Measurements from ENCODE around the gene ACTR2. TPM values are rescaled to one million over a fixed set of nuclear protein-coding genes. Genes with fewer than 3 reads are reported as not detected.

The ACTR2 gene
- total and polyA plus RNA-seq, 2 experiments from 2014 or later = 75.6 to 89.4 TPM

DNA sequence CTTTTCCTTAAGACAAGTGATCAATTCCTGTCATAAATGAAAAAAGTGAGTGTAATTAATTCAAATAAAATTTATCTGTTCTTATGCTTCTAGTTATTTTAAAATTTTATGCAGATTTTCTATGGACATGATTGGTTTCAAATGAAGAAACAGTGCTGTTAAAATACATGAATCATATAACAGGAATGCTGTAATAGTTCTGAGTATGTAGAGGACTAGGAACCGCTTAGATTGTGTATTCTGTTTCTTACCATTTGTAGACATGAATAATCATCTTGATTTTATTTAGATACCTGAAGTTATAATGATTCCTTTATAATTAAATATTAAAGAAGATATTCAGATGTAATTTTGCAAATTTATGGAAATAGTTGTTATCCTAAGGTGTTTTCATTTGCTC lies 3.5 kb downstream of the ACTR2 start:
- Histone ChIP-seq H3K4me3 (no peak overlapping the region), H2AFZ (no peak overlapping the region), H3K27me3 (no peaks in the 10 kb centered on the region), H3K36me3 (replicated peaks; ENCODE audit: insufficient read depth, low read depth) (no peaks in the 10 kb centered on the region), H3K27ac (peak overlapping the region; percentile 18), H3K4me1 (ENCODE audit: insufficient read depth) (peaks cover 14% of the 10 kb centered on the region), H3K79me2 (peaks cover 90% of the 10 kb centered on the region), H3K9me3 (ENCODE audit: low read depth) (no peaks in the 10 kb centered on the region), H3K9me2 (replicated peaks; ENCODE audit: insufficient read depth) (no peaks in the 10 kb centered on the region), H3K4me2 (peak overlapping the region; percentile 23), H4K20me1 (ENCODE audit: insufficient read depth, poor library complexity, severe bottlenecking) (peaks cover 57% of the 10 kb centered on the region)
- no peak for TF ChIP-seq EZH2phosphoT487 (IDR thresholded peaks at IDR 0.05; ENCODE audit: low read depth, severe bottlenecking, unreplicated experiment)
- TF ChIP-seq EZH2 (IDR thresholded peaks at IDR 0.05; ENCODE audit: borderline replicate concordance) = no peak
- no peak for TF ChIP-seq CTCF (IDR thresholded peaks at IDR 0.05; ENCODE audit: poor library complexity)
- 89% methylated on average over 1 of the region's 1 CpG for WGBS (ENCODE audit: low lambda C conversion rate, missing lambda C conversion rate)
- no peak for DNase-seq (ENCODE audit: low spot score)

DNA sequence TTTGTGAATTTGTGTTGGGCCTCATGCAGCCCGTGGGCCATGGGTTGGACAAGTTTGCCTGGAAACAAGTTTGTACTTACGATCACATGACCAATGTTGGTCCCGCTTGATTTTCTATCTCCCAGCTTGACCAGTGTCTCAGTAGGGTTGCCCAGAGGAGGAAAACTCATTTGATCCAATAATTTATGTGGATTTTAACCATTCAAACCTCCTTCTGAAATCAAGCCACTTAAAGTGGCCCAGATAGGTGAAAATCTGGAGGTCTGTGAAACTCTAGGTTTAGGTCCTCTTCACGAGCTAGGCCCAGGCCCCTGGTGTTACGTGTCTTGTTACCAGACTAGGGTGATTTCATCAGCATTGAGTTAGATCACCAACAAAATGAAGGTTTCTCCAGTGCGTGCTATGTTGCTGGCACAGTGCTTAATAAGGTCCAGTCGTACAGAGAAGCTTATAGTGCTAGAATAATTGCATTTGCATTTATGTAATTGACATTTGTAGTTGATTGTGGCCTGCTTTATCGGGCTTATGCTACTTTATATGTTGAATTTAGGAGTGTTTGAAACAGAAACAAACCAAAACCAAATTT lies 4.4 kb downstream of the ACTR2 start:
- Histone ChIP-seq H3K4me3 (no peak overlapping the region), H3K4me1 (ENCODE audit: insufficient read depth) (peaks cover 8% of the 10 kb centered on the region), H4K20me1 (ENCODE audit: insufficient read depth, poor library complexity, severe bottlenecking) (peaks cover 65% of the 10 kb centered on the region), H3K9me2 (replicated peaks; ENCODE audit: insufficient read depth) (no peaks in the 10 kb centered on the region), H3K27me3 (no peaks in the 10 kb centered on the region), H2AFZ (no peak overlapping the region), H3K36me3 (replicated peaks; ENCODE audit: insufficient read depth, low read depth) (no peaks in the 10 kb centered on the region), H3K79me2 (peaks cover 90% of the 10 kb centered on the region), H3K27ac (peak overlapping the region; percentile 33), H3K4me2 (no peak overlapping the region), H3K9me3 (ENCODE audit: low read depth) (no peaks in the 10 kb centered on the region)
- WGBS (ENCODE audit: low lambda C conversion rate, missing lambda C conversion rate) = 93% methylated on average over 8 of the region's 8 CpGs
- no peak for TF ChIP-seq CTCF (IDR thresholded peaks at IDR 0.05; ENCODE audit: poor library complexity)
- no peak for TF ChIP-seq EZH2 (IDR thresholded peaks at IDR 0.05; ENCODE audit: borderline replicate concordance)
- TF ChIP-seq EZH2phosphoT487 (IDR thresholded peaks at IDR 0.05; ENCODE audit: low read depth, severe bottlenecking, unreplicated experiment) = no peak
- no peak for DNase-seq (ENCODE audit: low spot score)

DNA sequence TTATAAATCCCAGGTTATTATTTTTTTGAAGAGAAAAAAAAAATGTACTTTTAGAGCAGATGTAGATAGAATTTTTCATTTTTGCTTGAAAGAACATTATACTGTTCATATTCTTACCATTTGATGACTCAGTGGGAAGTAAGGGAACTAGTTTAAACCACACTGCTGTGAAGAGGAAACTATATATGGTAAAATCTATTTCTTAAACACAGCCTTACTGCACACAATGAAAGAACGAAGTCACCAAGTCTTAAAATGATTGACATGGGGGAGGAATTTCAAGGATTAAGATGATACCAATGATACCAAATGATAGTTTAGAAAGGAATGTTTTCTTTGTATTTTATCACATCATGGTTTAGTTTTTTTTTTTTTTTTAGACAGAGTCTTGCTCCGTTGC lies 5.0 kb downstream of the ACTR2 start:
- Histone ChIP-seq H3K9me3 (ENCODE audit: low read depth) (no peaks in the 10 kb centered on the region), H3K4me2 (no peak overlapping the region), H2AFZ (no peak overlapping the region), H3K36me3 (replicated peaks; ENCODE audit: insufficient read depth, low read depth) (no peaks in the 10 kb centered on the region), H3K79me2 (peaks cover 96% of the 10 kb centered on the region), H3K4me3 (no peak overlapping the region), H3K4me1 (ENCODE audit: insufficient read depth) (peaks cover 8% of the 10 kb centered on the region), H3K27ac (peak overlapping the region; percentile 33), H3K9me2 (replicated peaks; ENCODE audit: insufficient read depth) (no peaks in the 10 kb centered on the region), H4K20me1 (ENCODE audit: insufficient read depth, poor library complexity, severe bottlenecking) (peaks cover 72% of the 10 kb centered on the region), H3K27me3 (no peaks in the 10 kb centered on the region)
- 98% methylated on average over 2 of the region's 2 CpGs for WGBS (ENCODE audit: low lambda C conversion rate, missing lambda C conversion rate)
- no peak for DNase-seq (ENCODE audit: low spot score)
- TF ChIP-seq EZH2phosphoT487 (IDR thresholded peaks at IDR 0.05; ENCODE audit: low read depth, severe bottlenecking, unreplicated experiment) (no peak), EZH2 (IDR thresholded peaks at IDR 0.05; ENCODE audit: borderline replicate concordance) (no peak), CTCF (IDR thresholded peaks at IDR 0.05; ENCODE audit: poor library complexity) (no peak)
